Mesenteric fat pad (tissue), 1 donor: Measurements from ENCODE around the gene MYO7B. TPM values are rescaled to one million over a fixed set of nuclear protein-coding genes. Genes with fewer than 3 reads are reported as not detected.
"Not testable (repeated sequence)": the region's sequence is repeated elsewhere in the genome, so short reads cannot be mapped to it uniquely, and the experiment has no call there.

Source experiments
- DNase-seq: peaks from one replicate; pipeline ENCODE4 v3.0.0-alpha.2; 2020; ENCODE audit warnings: low spot score
- total RNA-seq: library from RNA; stranded (reverse); fragmentation: NEBNext Ultra II Directional; extraction: Animal tissue kit (Norgen Biotek cat#: 25700); gene quantifications from one replicate; pipeline ENCODE4 v1.2.1, GENCODE V29; 2021
- donor health status: DM: yes; HTN: yes; CAD: no.

Gene MYO7B
- total RNA-seq, 1 donor from 2014 or later, result 2.1 TPM

DNA sequence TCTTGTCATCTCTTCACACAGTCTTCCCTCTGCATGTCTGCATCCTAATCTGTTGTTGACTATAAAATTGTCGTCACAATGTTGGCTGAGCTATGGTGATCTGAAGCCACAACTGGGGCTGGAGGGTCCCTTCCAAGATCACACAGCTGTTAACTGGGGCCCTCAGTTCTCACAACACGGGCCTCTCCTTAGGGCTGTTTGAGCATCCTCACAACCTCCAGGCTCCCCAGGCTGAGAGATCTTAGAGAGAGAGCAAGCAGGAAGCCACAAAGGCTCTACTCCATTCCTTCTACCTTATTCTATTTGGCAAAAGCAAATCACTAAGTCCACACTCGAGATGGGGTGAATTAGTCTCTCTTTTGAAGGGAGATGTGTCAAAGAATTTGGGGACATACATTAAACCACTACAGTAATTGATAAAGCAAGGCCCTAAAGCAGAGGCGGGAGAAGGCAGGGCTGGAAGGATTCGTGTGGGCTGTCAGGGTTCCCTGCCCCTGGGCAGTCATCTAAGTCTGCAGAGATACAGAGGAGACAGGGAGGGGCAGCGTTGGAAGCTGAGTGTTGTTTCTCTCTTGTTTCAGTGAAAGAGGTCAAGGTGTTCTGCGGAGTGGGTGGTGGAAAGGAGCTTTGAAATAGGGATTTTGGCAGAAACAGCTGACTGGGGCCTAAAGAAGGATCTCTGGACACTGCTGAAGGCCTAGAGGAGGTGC, 15.9 kb downstream of the MYO7B start:
- DNase-seq, result peak; percentile 60

GRCh38 chr2:127552336-127552735, 16.9 kb downstream of the MYO7B start:
- peak; percentile 71 for DNase-seq

GRCh38 chr2:127552846-127553245, 17.4 kb downstream of the MYO7B start:
- no peak for DNase-seq

DNA sequence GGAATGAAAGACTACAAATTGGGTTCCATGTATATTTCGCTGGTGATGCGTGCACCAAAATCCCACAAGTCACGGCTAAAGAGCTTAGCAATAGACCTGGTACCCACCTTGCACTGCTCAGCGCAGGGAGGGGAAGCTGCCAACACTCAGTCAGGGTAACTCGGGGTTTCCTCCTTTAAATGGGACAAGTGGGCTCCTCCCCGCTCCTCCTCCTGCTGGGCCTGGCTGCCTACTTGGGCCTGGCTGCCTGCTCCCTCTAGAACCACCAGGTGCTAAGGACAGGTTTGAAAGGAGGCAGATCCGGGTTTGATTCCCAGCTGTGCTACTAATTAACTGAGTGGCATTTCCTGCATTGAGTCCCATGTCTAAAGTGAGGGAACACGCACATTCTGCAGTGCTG, 23.4 kb downstream of the MYO7B start:
- DNase-seq, result peak; percentile 71

GRCh38 chr2:127559454-127559853, 24.0 kb downstream of the MYO7B start:
- peak; percentile 39 for DNase-seq

- peak; percentile 76 for DNase-seq
Measured at GRCh38 chr2:127560201-127560930, 24.9 kb downstream of the MYO7B start.

- DNase-seq, result peak; percentile 11
Measured at GRCh38 chr2:127560931-127561280, 25.4 kb downstream of the MYO7B start.

DNA sequence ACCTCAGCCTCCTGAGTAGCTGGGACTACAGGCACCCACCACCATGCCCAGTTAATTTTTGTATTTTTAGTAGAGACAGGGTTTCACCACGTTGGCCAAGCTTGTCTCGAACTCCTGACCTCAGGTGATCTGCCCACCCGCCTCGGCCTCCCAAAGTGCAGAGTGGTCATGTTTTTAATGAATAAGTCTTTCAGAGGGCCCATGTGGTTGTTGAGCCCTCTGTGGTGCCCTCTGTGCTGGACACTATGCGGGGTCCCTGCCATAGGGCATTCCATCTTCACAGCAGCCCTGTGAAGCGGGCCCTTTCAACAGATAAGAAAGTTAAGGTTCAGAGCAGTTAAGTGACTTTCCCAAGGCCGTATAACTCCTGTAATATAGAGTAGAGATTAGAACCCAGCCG, 25.9 kb downstream of the MYO7B start:
- DNase-seq, result peak; percentile 55

DNA sequence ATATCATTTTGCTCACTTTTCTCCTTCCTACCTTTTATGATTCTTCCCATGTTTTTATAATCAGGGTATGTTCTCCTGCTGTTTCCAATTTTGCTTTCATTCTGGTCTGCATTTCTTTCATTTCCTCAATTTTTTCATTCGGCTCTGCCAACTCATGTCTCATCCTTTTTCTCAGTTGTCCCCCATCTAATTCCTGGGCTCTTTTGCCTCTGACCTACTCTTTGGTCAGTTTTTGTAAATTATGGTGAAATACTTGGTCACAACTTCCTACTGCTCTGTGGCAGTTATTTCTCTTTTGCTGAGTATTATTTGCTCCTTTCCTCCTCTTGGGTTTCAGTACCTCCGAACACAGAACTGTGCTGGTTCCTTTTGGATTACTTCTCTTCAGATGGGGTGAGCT, 27.5 kb downstream of the MYO7B start:
- no peak for DNase-seq

DNA sequence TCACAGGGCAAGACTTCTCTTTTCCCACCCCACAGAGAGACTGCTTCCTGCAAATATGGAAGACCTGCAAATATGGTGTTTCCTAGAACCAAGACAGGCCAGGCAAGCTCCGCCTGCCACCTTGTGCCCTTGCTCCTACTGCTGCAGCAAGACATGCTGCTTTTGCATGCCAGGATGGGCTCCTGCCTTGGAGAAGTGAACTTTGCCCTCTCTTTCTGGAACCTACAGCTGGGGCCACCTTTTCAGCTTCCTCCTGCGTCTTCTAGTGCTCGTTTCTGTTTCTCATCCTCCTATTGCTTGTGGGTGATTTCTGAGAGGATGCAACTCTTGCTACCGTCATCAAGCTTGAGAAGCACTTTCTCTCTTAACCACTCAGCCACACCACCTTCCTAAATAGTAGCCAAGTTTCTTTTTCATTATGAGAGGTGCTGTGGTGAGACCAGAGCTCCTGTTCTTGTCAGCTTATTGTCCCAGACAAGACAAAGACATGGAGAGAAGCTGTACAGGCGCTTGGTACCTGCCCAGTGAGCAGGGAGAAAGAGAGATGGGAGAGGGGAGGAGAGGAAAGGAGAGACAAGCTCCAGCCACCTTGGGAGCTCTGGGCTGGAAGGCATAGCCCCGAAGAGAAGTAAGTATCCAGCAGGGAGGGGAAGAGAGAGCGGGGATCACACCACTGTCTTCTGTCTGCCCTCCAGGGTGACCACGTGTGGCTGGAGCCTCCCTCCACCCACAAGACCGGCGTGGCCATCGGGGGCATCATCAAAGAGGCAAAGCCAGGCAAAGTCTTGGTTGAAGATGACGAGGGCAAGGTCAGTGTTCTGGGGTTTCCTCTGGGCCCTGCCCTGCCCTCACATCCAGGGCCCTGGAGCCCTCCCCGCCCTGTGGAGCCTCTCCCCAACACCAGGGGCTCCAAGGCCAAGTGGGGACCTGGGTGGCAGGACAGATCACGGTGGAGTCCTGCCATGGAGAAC, 28.3 kb downstream of the MYO7B start:
- peak; percentile 69 for DNase-seq

- DNase-seq, result peak; percentile 78
Measured at GRCh38 chr2:127564429-127565260, 29.2 kb downstream of the MYO7B start.

DNA sequence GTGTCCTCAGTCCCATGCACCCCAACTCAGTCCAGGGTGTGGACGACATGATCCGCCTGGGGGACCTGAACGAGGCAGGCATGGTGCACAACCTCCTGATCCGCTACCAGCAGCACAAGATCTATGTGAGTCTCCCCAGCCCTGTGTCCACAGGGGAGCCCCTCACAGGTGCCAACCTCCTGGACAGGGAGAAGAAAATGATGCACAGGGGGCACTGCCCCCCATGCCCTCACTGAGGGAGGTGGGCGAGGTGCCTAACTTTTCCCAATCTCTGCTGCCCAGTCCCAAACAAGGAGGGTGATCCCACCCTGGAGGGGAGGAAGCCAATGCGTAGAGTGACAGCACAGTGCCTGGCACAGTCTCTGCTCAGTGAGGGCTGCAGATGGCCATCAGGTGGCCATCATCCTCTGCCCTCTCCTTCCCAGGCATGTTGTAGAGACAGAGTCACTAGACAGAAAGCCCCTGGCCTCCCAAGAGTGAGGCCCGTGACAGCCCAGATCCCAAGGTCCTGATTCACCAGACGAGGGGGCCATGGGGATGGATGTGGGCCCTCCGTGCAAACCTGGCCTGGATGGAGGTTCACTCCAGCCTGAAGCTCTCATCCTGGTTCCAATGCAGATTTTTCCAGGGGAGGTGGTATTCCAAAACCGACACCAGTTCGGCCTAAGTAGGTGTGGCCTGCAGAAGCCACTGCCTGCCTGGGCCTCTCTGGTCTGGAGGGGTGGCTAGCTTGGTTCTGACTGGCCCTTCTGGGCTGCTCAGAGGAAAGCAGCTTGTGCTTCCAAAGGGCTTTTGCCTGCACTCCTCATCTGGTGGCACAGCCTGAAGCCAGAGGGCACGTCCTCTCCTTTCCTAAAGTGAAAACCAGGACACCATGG, 30.0 kb downstream of the MYO7B start:
- DNase-seq, result peak; percentile 79

DNA sequence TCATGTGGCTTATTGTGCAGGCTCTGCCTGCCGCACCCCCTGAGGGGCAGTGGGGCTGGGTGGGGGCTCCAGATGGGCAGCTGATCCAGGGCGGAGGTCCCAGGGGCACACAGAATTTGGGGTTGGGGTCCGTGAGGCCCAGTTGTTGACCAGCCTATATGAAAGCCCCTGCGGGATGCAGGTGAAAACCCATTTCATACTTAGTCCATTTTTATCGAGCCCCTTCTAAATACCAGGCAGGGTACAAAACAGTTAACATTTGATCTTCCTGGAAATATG, 30.6 kb downstream of the MYO7B start:
- DNase-seq, result peak; percentile 67

DNA sequence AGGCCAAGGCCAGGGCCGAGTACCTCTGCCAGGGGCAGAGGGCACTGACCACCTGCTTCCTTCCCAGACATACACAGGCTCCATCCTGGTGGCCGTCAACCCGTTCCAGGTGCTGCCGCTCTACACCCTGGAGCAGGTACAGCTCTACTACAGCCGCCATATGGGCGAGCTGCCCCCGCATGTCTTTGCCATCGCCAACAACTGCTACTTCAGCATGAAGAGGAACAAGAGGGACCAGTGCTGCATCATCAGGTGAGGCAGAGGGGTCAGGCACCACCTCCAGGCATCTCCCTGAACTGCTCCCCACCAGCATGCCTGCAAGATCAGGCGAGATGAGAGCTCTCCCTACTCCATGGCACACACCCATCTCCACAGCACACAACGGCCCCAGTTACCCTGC, 31.1 kb downstream of the MYO7B start:
- peak; percentile 84 for DNase-seq

GRCh38 chr2:127567351-127567854, 31.9 kb downstream of the MYO7B start:
- peak; percentile 47 for DNase-seq

DNA sequence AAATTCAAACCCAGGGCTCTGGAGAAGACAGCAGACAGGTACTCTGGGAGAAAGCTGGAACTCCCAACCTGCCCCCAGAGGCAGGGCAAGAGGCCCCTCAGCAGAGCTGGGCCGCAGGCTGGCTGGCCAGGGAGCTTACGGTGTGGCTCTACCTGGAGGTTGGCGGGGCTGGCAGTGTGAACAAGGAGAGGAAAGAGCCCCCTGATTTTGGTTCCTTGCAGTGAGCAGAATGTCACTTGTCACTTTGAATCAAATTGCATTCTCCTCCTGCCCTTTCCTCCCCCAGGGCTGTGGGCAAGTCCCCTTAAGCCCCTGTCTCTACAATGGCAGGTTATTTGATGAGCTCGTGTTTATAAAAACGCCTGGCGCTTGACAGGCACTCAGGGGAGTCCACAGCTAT, 32.6 kb downstream of the MYO7B start:
- DNase-seq, result peak; percentile 57

- DNase-seq, result peak; percentile 68
Measured at GRCh38 chr2:127569666-127570065, 34.2 kb downstream of the MYO7B start.

DNA sequence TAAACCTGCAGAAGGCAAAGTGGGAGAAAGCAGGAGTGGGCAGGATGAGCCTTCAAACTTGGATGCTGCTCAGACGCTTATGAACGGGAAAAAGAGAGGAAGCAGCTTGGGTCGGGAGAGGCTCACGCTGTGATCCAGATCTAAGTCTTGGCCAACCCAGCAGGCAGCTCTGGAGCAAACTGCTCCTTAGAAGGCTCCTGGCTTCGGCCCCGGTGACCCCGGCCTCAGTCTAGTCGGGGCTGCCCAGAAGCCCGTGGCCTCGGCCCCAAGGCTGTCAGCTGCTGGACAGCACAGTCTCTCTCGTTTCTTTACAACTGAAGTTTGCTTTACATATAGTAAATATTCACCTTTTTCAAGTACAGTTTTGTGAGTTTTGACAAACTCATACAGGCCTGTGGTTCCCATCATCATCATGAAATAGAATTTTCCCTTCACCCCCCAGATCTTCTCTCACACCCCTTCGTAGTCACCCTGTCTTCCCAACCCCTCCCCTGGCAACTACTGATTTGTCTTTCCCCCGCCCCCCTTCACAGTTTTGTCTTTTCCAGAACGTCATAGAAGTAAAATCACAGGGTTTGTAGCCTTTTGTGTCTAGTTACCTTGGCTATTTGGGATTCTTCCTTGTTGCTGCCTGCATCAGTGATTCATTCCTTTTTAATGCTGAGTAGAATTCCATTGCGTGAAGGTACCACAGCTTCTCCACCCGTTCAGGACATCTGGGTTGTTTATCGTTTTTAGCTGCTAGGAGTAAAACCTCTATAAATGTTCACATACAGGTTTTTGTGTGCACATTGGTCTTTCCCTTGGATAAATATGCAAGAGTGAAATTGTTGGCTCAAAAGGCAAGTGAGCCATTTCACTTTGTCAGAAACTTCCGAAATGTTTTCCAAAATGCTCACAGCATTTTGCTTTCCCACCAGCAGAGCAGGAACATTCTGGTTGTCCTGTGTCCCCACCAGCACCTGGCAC, 35.1 kb downstream of the MYO7B start:
- DNase-seq, result peak; percentile 86

DNA sequence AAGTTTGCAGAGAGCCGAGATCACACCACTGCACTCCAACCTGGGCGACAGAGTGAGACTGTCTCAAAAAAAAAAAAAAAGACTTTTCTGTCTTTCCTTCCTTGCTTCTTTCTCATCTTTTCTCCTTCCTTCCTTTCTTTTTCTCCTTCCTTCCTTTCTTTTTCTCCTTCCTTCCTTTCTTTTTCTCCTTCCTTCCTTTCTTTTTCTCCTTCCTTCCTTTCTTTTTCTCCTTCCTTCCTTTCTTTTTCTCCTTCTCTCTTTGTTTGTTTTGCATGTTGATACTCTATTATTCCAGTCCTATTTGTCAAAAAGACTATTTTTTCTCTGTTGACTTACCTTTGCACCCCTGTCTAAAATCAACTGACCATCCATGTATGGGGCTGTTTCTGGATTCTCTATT, 36.9 kb downstream of the MYO7B start:
- DNase-seq, result not testable (repeated sequence)
